NCI-H1417 (cell line): Measurements from ENCODE around the gene MBIP.
A peak's percentile ranks its signal among the peaks of the same experiment; 100 is the strongest.

Experiments
- DNase-seq, 3 experiments: peaks; one replicate each; lab custom pipeline; 2025; lab: John Stamatoyannopoulos, UW

The MBIP gene

GRCh38 chr14:36313206-36313605, 7.2 kb downstream of the MBIP start:
- peak; percentile 57 to 92 (median 65) for DNase-seq

DNA sequence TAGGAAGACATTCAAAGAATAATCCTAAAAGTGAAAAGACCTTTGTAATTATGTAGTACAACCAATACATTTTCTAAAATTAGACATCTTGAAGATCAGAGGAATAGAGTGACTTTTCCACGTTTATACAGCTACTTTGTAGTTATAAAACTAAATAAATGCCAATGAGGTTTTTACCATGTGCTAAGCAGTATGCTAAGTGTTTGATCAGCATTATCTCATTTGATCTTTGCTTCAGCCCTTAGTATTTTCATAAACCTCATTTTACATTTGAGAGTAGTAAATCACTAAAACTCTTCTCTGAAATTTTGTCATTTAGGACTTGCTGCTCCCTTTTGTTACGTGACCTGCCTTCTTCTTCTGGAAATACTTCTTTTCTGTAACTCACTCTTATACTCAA, 13.6 kb downstream of the MBIP start:
- DNase-seq = no peak

- DNase-seq = no peak
Measured at GRCh38 chr14:36304895-36305294, 15.5 kb downstream of the MBIP start.

DNA sequence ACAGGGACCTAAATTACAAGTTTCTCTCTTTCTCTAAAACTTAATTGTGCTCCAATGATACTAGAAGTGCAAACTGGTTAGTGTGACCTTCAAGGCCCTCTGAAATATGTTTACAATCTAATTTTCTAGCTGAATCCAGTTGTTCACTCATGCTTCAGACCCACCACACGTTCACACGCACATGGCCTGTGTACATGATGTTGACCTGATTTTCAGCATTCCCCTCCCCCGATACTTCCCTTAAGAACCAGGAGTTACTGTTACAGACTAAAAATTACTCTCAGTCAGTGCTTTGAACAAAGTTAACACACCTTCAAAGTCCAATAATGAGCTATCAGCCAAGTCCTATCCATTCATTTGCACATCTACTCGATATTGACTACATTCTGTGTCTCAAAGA, 16.5 kb downstream of the MBIP start:
- DNase-seq = no peak

DNA sequence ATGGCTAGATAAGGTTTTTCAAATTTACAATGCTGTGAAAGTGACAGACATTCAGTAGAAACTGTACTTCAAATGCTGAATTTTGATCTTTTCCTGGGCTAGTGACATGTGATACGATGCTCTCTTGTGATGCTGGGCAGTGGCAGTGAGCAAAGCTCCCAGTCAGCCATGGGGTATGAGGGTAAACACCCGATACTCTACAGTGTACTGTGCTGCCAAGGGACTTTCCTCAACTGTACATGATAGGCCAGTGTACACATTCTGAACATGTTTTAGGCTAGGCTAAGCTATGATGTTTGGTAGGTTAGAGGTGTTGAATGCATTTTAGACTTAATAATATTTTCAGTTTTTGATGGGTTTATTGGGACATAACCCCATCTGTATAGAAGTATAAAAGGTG, 17.6 kb downstream of the MBIP start:
- DNase-seq = no peak

DNA sequence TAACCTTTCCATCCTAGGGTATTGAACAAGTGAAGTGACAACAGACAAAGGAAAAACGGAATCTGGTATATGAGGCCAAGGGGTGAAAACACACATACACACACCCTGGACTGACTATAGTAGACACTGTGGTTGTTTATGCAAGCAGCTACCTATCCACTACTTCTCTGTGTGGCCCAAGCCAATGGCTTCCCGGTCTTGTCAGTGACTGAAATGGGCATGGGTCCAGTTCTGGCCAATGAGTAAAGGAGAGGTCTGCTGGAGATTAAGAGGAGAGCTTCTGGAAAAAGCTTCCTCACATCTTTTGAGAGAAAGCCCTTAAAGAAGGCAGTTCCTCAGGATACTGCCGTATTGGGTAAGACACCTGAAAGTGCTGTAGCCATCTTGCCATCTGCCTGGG, 19.3 kb downstream of the MBIP start:
- no peak for DNase-seq

GRCh38 chr14:36300337-36300736, 20.1 kb downstream of the MBIP start:
- DNase-seq = no peak

GRCh38 chr14:36295642-36296627, 24.5 kb downstream of the MBIP start:
- DNase-seq = no peak

GRCh38 chr14:36294543-36294942, 25.9 kb downstream of the MBIP start:
- DNase-seq = no peak

- no peak for DNase-seq
Measured at GRCh38 chr14:36293824-36294223, 26.6 kb downstream of the MBIP start.

- DNase-seq = no peak
Measured at GRCh38 chr14:36289954-36290353, 30.5 kb downstream of the MBIP start.

DNA sequence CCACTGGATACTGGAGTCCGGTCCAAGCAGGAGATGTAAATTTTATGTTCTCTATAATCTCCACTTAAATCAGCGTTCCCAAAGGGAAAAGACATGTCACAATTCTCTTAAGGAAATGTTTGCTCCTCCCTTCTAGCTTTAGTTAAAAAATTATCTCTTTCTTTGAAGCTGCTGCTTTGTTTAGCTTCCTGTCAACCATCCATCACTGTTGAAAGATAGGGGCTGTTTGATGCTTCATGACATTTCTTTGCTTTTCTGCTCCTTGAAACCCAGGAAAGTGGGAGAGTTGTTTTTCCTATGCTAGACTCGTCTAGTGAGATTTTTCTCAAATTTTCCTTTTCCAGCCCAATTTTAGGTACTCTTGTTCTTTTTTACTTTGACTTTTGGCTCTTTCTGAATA, 31.9 kb downstream of the MBIP start:
- no peak for DNase-seq

DNA sequence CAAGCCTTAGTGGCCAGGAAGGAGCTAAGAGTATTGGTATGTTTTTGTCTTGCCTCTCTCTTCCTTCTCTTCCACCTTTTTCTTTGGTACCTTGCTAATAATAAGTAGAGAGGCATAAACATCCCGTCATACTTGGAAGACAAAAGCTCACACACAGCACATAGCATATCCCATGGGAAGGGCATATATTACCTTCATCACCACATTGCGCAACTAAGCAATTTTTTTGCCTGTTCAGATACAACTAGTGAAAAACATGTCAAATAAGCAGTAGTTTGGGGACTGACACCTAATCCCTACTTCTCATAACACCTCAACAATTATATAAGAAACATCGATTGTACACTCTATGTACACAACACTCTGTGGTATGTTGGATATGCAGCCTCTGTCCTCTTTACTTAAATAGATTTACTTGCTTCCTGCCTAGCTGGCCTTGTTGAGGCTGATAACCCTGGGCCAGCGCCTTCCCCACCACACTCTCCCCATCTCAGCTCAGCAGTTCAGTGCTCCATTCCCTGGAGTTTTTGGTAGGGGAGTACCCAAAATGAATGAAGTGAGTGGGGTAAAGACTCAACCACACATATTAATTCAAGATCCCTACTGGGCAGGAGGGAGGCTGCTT, 35.4 kb downstream of the MBIP start:
- peak in 1 of 3 experiments; percentile 26 for DNase-seq

- DNase-seq = peak in 1 of 3 experiments; percentile 75
Measured at GRCh38 chr14:36281309-36281708, 39.1 kb downstream of the MBIP start.

DNA sequence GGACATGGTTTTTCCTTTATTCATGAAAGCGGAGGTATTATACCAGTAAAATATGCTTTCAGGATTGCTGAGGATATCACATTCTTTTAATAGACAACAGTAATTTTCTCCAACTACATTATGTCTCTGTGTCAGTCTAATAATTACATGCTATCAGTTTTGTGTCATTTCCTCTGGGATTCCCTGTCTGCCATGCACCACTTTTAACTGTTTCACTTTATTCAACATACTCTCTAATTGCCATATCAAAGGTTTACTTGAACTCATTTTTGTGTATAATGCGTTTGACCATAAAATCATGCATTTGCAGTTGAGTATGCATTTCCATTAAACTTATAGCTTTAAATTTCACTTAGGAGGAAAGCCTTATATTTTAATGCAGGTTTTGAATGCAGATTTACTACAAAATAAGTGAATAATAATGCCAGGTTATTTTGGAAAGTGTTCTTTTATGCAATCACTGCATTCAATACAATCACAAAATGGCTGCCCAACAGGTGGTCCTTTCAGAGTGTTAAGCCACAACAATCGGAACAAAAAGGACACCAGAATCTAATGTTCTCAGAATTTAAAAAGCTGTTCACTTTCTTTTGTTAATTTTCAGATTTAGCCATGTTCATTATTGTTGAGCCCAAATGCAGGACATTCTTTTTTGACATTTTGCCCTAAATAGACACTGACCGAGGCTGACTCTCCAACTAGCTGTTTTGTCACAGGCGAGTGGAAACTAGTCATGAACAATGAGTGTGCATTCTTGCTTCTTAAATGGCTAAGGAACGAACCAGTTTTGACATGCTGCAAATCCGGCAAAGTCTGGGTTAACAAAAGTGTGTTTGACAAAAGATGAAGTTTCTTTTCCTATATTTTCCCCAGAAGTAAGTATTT, 40.9 kb downstream of the MBIP start:
- DNase-seq = peak in 2 of 3 experiments; percentile 61 to 85

- DNase-seq = peak; percentile 18 to 61 (median 52)
Measured at GRCh38 chr14:36275741-36276140, 44.7 kb downstream of the MBIP start.

- peak in 1 of 3 experiments; percentile 44 for DNase-seq
Measured at GRCh38 chr14:36271939-36272907, 48.2 kb downstream of the MBIP start.

DNA sequence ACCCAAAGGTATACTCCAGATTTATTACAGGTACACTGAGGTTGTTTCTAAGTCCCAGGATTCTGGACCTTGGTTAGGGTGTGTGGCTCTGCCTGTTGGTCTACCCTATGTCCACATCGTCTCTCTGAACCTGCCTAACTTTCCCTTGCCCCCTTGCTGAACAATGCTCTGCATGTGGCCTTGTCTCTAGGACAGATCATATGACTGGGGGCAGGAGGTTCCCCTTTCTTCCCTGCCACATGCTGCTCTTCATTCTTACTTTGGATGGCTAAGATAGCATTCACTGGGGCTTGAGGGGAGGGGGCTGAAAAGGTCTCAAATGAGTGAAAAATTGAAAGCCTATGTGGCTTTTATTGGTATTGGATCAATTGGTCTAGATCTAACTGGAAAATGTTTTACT, 49.2 kb downstream of the MBIP start:
- no peak for DNase-seq

DNA sequence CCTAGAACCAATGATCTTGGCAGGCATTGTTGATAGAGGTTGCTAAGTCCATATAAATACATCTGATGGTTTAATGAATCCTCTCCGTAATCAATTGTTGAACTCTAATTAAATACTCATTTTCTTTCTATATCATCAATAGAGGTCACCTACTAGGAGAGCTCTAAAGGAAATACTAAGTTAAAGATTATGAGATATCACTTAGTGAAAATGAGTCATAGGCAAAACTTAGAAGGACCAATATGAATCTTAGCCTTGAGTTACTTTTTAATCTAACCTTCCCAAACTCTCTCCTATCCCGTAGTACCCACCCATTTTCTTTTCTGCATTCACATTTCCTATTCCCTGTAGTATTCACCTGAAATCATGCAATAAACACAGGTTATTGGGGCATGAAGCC, 50.2 kb downstream of the MBIP start:
- DNase-seq = no peak

DNA sequence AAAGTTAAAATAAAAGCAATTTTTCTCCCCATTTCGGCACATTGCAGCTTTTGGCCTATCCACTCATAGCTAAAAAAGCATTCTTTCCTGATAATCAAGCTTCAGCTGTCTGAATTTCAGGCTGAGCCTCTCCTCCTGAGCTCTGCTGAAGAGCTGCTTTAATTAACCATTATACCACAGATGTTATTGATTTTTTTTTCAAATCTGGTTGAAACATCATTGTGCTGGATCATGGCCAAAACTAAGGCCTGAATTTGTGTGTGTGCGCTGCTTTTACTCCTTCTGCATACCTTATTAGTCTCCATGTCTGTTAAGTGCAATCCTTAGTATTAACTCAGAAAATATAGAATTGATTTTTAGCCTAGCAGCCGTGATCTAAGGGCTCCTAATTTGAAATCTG, 52.3 kb downstream of the MBIP start:
- peak; percentile 61 to 86 (median 76) for DNase-seq

DNA sequence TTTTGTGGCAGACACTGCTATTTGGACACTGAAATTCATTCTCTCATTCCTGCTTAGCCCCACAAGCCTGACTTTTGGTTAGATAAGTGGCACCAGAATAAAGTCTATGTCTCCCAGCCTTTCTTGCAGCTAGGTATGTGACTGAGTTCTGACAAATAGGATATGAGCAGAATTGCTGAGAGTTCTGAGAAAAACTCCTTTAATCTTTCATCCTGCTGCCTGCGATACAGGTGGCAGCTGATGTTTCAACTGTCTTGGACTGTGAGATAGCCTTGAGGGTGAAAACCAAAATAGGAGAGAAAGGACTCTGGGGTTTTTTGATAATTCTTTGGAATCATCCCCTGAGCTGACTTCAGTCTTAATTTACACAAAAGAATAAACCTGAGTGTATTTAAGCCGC, 55.8 kb downstream of the MBIP start:
- DNase-seq = no peak
